T-helper 17 cell (primary cell): ENCODE measurements around the gene EPG5. TPM values are rescaled to one million over a fixed set of nuclear protein-coding genes. Genes with fewer than 3 reads are reported as not detected.
"Not testable (repeated sequence)": the region's sequence is repeated elsewhere in the genome, so short reads cannot be mapped to it uniquely, and the experiment has no call there.

ENCODE experiments used
- ATAC-seq: fragments of 150-1000 bp; cut with Tn5 transposase; 2 replicates; pipeline ENCODE4 v1.10.0; 2021; ENCODE audit warnings: mild to moderate bottlenecking, moderate library complexity
- DNase-seq, 3 donors: peaks; one replicate each; pipeline versions ENCODE4 v3.0.0 to v3.0.0-alpha.2; 2020 to 2021
- H3K9me3 ChIP-seq: one replicate; pipeline ENCODE4 v1.7.0; 2013; ENCODE audit warnings: low read length, mild to moderate bottlenecking; ENCODE audit not compliant: control insufficient read depth, poor library complexity, severe bottlenecking
- H3K27ac Mint-ChIP-seq: one replicate; pipeline ENCODE4 v1.8.0; 2022; ENCODE audit warnings: mild to moderate bottlenecking, moderate library complexity, mixed read lengths
- H3K27me3 Mint-ChIP-seq: one replicate; pipeline ENCODE4 v1.8.0; 2022; ENCODE audit warnings: mixed read lengths
- H3K36me3 Mint-ChIP-seq: one replicate; pipeline ENCODE4 v1.8.0; 2022; ENCODE audit warnings: low read depth, mixed read lengths
- H3K4me1 Mint-ChIP-seq: one replicate; pipeline ENCODE4 v1.8.0; 2022; ENCODE audit warnings: mild to moderate bottlenecking, mixed read lengths
- H3K4me3 Mint-ChIP-seq: one replicate; pipeline ENCODE4 v1.8.0; 2022; ENCODE audit warnings: mild to moderate bottlenecking, moderate library complexity, mixed read lengths
- total RNA-seq, 4 donors: library from RNA in 2 of 4; stranded (reverse) in 2 of 4; gene quantifications; one replicate each; pipeline ENCODE4 v1.2.3 and lab custom pipeline; 2022 to 2026

Gene EPG5
- total RNA-seq, 2 donors from 2014 or later, result 46.6 to 76.5 TPM

- H3K9me3 ChIP-seq, result no peaks in the 10 kb centered on the region
- Mint-ChIP-seq H3K27me3 (no peaks in the 10 kb centered on the region), H3K4me3 (no peak overlapping the region), H3K27ac (no peak overlapping the region), H3K36me3 (peaks cover 22% of the 10 kb centered on the region), H3K4me1 (peaks cover 7% of the 10 kb centered on the region)
- DNase-seq (no peak), ATAC-seq (no peak)
Observed at GRCh38 chr18:45865466-45865865, 101.7 kb downstream of the EPG5 start.

GRCh38 chr18:45864081-45864480 is 103.0 kb downstream of the EPG5 start:
- no peak overlapping the region for H3K4me3 Mint-ChIP-seq
- H3K27ac Mint-ChIP-seq, result no peak overlapping the region
- ATAC-seq, result no peak
- peaks cover 3% of the 10 kb centered on the region for H3K4me1 Mint-ChIP-seq
- H3K36me3 Mint-ChIP-seq, result peaks cover 24% of the 10 kb centered on the region
- H3K9me3 ChIP-seq, result no peaks in the 10 kb centered on the region
- H3K27me3 Mint-ChIP-seq, result no peaks in the 10 kb centered on the region
- no peak for DNase-seq

DNA sequence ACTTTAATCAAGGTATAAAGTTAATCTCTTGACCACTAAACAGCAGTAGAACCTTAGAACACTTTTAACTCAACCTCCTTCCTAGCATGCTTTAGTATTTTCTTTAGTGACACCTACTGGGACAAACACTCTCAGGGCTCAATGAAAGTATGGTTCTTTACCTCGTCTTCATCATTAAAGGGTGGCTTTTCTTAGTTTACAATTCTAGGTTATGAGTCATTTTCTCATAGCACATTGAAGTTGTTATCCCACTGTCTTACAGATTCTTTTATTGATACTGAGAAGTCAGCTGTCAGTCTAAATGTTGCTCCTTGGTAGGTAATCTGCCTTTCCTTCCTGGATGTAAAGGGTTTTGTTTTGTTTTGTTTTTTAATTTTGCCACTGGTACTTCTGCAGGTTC is 103.7 kb downstream of the EPG5 start:
- ATAC-seq (no peak), DNase-seq (no peak)
- Mint-ChIP-seq H3K4me1 (peaks cover 3% of the 10 kb centered on the region), H3K27ac (no peak overlapping the region), H3K27me3 (no peaks in the 10 kb centered on the region), H3K4me3 (no peak overlapping the region), H3K36me3 (peaks cover 24% of the 10 kb centered on the region)
- no peaks in the 10 kb centered on the region for H3K9me3 ChIP-seq

DNA sequence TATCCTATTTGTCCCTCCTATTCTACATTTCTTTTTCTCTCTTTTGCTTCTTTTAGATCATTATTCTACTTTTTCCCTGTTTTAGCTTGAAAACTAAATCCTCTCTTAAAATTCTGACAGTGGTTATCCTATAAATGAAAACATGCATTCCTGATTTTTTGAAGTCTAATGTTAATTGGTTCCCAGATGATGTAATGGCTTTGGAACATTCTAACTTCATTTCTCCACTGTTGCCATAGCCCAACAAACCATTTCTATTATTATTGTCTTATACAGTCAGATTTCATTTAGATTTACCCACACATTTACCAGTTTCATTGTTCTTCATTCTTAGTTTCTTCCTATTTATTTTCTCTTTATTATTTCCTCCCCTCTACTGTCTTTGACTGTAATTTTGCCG is 105.2 kb downstream of the EPG5 start:
- ATAC-seq (no peak), DNase-seq (no peak)
- Mint-ChIP-seq H3K4me1 (peaks cover 3% of the 10 kb centered on the region), H3K27ac (peak overlapping the region; percentile 34), H3K27me3 (no peaks in the 10 kb centered on the region), H3K4me3 (no peak overlapping the region), H3K36me3 (peaks cover 22% of the 10 kb centered on the region)
- no peaks in the 10 kb centered on the region for H3K9me3 ChIP-seq

DNA sequence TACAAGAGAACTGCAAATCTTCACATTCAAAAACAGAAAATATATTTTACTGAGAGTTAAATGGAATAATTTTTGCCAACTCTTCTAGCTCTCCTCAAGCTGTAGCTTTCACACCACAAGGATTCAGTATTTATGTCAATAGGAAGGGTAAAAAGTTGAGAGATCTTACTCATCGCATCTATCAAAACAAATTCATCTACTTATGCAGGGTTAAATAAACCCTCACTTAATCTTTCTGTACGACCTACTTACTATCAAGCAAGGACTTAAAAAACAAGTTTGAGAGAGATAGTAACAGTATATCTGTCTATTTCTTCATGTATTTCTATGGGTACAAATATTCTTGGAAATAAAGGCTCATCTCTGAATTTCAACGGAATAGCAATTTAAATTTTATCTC is 106.2 kb downstream of the EPG5 start:
- no peak for ATAC-seq
- H3K4me1 Mint-ChIP-seq, result peaks cover 3% of the 10 kb centered on the region
- peak overlapping the region; percentile 34 for H3K27ac Mint-ChIP-seq
- no peak for DNase-seq
- H3K36me3 Mint-ChIP-seq, result peaks cover 20% of the 10 kb centered on the region
- H3K4me3 Mint-ChIP-seq, result no peak overlapping the region
- H3K9me3 ChIP-seq, result no peaks in the 10 kb centered on the region
- H3K27me3 Mint-ChIP-seq, result no peaks in the 10 kb centered on the region

DNA sequence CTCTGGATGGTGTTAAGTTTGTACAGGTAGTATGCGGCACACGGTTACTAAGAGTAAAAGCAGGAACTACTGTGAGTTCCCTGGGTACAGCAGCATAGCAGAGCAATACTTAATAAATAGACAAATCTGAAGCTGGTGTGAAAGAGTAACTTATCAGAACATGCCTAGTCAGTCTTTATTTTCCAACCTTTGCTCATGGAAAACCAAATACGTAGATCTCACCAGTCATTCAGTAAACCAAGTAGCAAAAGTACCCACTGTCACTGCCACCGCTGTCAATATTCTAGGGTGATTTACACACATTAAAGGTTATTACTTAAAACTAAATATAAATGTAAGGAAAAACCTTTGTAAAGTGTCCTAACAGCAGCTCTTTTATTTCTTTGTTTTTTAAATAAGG is 106.6 kb downstream of the EPG5 start:
- H3K9me3 ChIP-seq, result no peaks in the 10 kb centered on the region
- H3K4me1 Mint-ChIP-seq, result peaks cover 3% of the 10 kb centered on the region
- H3K27ac Mint-ChIP-seq, result peak overlapping the region; percentile 34
- H3K36me3 Mint-ChIP-seq, result peaks cover 20% of the 10 kb centered on the region
- ATAC-seq (no peak), DNase-seq (no peak)
- H3K27me3 Mint-ChIP-seq, result no peaks in the 10 kb centered on the region
- H3K4me3 Mint-ChIP-seq, result no peak overlapping the region

GRCh38 chr18:45859334-45859733 is 107.8 kb downstream of the EPG5 start:
- no peak for DNase-seq
- peaks cover 14% of the 10 kb centered on the region for H3K36me3 Mint-ChIP-seq
- H3K4me1 Mint-ChIP-seq, result peaks cover 3% of the 10 kb centered on the region
- H3K27ac Mint-ChIP-seq, result no peak overlapping the region
- no peak overlapping the region for H3K4me3 Mint-ChIP-seq
- H3K27me3 Mint-ChIP-seq, result no peaks in the 10 kb centered on the region
- no peak for ATAC-seq
- H3K9me3 ChIP-seq, result no peaks in the 10 kb centered on the region

DNA sequence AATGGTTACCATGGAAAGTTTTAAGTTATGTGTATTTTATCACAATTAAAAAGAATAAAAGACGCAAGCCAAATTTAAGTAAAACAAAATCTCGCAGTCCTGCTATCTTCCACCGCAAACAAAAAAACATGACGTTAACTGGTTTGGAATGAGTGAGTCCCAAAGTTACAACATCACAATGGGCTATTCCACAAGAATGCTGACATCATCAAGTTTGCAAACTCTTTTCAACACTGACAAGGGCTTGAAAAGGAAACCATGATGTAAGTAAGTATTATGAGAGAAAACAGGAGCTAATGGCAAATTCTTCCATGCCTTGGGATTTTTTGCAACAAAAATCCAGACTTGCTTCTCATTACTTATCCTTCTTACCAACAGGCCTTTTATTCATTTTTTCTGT is 110.6 kb downstream of the EPG5 start:
- DNase-seq (no peak), ATAC-seq (no peak)
- Mint-ChIP-seq H3K27ac (no peak overlapping the region), H3K4me3 (no peak overlapping the region), H3K27me3 (no peaks in the 10 kb centered on the region), H3K36me3 (peaks cover 8% of the 10 kb centered on the region), H3K4me1 (peaks cover 3% of the 10 kb centered on the region)
- H3K9me3 ChIP-seq, result no peaks in the 10 kb centered on the region

- peaks cover 3% of the 10 kb centered on the region for H3K36me3 Mint-ChIP-seq
Observed at GRCh38 chr18:45854036-45854586, 113.0 kb downstream of the EPG5 start.

GRCh38 chr18:45852631-45853030 is 114.5 kb downstream of the EPG5 start:
- peak overlapping the region; percentile 63 for H3K27ac Mint-ChIP-seq
- ATAC-seq (no peak), DNase-seq (no peak)
- H3K9me3 ChIP-seq, result no peaks in the 10 kb centered on the region
- H3K36me3 Mint-ChIP-seq, result peaks cover 3% of the 10 kb centered on the region
- H3K4me3 Mint-ChIP-seq, result no peak overlapping the region
- H3K4me1 Mint-ChIP-seq, result peaks cover 3% of the 10 kb centered on the region
- H3K27me3 Mint-ChIP-seq, result no peaks in the 10 kb centered on the region

More at GRCh38 chr18:45854036-45854586, 113.0 kb downstream of the EPG5 start:
- no peak for DNase-seq
- Mint-ChIP-seq H3K4me1 (peaks cover 3% of the 10 kb centered on the region), H3K27me3 (no peaks in the 10 kb centered on the region), H3K4me3 (no peak overlapping the region), H3K27ac (peak overlapping the region; percentile 63)
- H3K9me3 ChIP-seq, result no peaks in the 10 kb centered on the region
- no peak for ATAC-seq

DNA sequence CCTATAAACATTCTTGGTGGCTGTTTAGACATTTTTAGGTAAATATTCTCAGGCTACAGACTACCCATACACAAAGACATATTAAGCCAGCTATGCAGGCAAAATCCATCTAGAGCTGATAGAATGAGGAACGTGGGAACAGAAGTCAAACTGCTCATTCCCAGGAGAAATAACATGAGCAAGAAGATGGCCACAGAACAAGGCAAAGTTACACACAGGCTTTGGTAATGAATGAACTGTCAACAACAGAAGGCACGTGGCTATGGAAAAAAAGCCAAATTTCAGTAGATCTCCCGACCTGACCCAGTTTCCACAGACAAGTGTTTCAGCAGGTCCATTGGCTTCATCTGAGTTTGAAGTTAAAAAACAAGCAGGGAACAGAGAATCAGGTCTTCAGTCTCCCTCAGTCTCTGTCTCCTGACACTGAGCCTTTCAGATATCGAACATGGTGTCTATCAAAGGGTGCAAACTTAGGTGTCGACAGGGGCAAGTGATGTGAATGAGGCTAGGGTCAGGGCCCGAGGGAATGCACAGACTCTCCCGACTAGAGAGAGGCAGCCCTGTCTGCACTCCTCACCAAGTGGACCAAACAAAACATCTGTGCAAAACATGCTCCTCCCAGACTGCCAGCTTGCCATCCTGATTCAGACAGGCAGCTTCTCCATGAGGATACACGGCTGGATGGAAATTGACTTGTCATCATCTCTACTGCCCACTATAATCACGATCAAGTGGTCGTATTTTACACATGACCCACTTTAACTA is 115.8 kb downstream of the EPG5 start:
- Mint-ChIP-seq H3K4me1 (peaks cover 3% of the 10 kb centered on the region), H3K27me3 (no peaks in the 10 kb centered on the region), H3K4me3 (no peak overlapping the region), H3K27ac (peak overlapping the region; percentile 63), H3K36me3 (peaks cover 3% of the 10 kb centered on the region)
- no peak for DNase-seq
- H3K9me3 ChIP-seq, result no peaks in the 10 kb centered on the region
- no peak for ATAC-seq

- no peaks in the 10 kb centered on the region for H3K9me3 ChIP-seq
- DNase-seq (no peak), ATAC-seq (no peak)
- peaks cover 3% of the 10 kb centered on the region for H3K4me1 Mint-ChIP-seq
- no peak overlapping the region for H3K27ac Mint-ChIP-seq
- peaks cover 3% of the 10 kb centered on the region for H3K36me3 Mint-ChIP-seq
- no peak overlapping the region for H3K4me3 Mint-ChIP-seq
- no peaks in the 10 kb centered on the region for H3K27me3 Mint-ChIP-seq
Observed at GRCh38 chr18:45850021-45850420, 117.1 kb downstream of the EPG5 start.

- no peaks in the 10 kb centered on the region for H3K27me3 Mint-ChIP-seq
- DNase-seq (no peak), ATAC-seq (no peak)
- H3K4me1 Mint-ChIP-seq, result peaks cover 6% of the 10 kb centered on the region
- H3K9me3 ChIP-seq, result no peaks in the 10 kb centered on the region
- H3K27ac Mint-ChIP-seq, result no peak overlapping the region
- peaks cover 3% of the 10 kb centered on the region for H3K36me3 Mint-ChIP-seq
- no peak overlapping the region for H3K4me3 Mint-ChIP-seq
Observed at GRCh38 chr18:45849529-45849928, 117.6 kb downstream of the EPG5 start.

DNA sequence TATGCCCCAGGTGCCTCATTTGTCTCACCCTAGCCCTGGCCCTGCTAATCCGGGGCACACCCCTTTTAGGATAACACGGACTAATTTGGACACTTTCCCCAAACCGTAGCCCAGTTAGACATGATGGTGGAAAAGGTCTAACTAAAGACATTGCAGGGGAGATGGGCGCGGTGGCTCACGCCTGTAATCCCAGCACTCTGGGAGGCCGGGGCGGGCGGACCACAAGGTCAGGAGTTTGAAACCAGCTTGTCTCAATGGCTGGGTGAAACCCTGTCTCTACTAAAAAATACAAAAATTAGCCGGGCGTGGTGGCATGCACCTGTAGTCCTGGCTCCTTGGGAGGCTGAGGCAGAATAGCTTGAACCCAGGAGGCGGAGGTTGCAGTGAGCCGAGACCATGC is 118.5 kb downstream of the EPG5 start:
- not testable (repeated sequence) for DNase-seq, ATAC-seq, H3K4me3 Mint-ChIP-seq, H3K27me3 Mint-ChIP-seq, H3K9me3 ChIP-seq, H3K36me3 Mint-ChIP-seq, H3K4me1 Mint-ChIP-seq
- peak overlapping the region; percentile 66 for H3K27ac Mint-ChIP-seq
